ENCODE data around the gene PPP2R5C. TPM values are rescaled to one million over a fixed set of nuclear protein-coding genes. Genes with fewer than 3 reads are reported as not detected.

The PPP2R5C gene
- total RNA-seq, 1 donor from 2014 or later: 125 TPM

DNA sequence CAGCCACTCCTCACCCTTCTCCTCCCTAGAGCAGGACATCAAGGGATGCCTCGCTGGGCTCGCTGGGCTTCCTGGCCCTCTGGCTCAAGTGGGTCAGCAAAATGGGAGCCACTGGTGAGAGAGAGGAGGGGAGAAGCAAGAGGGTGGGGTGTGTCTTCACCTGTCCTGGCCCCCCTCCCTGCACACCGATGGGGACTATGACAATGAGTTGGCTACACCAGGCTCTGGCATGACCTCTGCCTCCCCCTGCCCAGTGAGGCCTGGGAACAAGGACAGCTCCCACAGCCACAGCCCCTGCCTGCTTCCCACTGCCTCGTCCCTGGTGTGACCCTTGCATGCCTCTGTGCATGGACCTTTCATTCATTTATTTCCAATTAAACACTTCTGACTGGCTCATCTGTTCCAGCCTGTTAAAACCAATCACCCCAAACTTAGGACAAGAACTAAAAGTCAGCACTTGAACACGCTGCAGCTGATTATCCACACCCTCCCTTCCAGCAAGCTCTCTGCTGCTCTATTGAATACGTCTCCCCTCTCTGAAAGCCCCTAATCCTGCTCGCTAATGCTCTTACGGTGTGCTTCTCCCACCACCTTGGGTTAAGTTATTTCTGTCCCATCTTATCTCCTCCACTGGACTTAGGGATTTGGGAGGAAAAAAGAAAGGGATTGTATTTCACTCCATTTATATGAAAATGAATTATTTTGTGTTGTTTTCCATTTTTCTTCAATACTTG, 5.8 kb upstream of the PPP2R5C start:
- Mint-ChIP-seq H3K36me3 (no peaks in the 10 kb centered on the region), H3K27ac (no peak overlapping the region), H3K9me3 (peaks cover 9% of the 10 kb centered on the region), H3K4me3 (no peak overlapping the region), H3K27me3 (ENCODE audit: low read depth) (peaks cover 72% of the 10 kb centered on the region), H3K4me1 (peaks cover 6% of the 10 kb centered on the region)
- TF ChIP-seq, protein P1, sequence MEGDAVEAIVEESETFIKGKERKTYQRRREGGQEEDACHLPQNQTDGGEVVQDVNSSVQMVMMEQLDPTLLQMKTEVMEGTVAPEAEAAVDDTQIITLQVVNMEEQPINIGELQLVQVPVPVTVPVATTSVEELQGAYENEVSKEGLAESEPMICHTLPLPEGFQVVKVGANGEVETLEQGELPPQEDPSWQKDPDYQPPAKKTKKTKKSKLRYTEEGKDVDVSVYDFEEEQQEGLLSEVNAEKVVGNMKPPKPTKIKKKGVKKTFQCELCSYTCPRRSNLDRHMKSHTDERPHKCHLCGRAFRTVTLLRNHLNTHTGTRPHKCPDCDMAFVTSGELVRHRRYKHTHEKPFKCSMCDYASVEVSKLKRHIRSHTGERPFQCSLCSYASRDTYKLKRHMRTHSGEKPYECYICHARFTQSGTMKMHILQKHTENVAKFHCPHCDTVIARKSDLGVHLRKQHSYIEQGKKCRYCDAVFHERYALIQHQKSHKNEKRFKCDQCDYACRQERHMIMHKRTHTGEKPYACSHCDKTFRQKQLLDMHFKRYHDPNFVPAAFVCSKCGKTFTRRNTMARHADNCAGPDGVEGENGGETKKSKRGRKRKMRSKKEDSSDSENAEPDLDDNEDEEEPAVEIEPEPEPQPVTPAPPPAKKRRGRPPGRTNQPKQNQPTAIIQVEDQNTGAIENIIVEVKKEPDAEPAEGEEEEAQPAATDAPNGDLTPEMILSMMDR (IDR thresholded peaks at IDR 0.05; ENCODE audit: unreplicated experiment): no peak
- no peak for DNase-seq (ENCODE audit: low spot score in 2 of 2, unreplicated experiment in 2 of 2)

DNA sequence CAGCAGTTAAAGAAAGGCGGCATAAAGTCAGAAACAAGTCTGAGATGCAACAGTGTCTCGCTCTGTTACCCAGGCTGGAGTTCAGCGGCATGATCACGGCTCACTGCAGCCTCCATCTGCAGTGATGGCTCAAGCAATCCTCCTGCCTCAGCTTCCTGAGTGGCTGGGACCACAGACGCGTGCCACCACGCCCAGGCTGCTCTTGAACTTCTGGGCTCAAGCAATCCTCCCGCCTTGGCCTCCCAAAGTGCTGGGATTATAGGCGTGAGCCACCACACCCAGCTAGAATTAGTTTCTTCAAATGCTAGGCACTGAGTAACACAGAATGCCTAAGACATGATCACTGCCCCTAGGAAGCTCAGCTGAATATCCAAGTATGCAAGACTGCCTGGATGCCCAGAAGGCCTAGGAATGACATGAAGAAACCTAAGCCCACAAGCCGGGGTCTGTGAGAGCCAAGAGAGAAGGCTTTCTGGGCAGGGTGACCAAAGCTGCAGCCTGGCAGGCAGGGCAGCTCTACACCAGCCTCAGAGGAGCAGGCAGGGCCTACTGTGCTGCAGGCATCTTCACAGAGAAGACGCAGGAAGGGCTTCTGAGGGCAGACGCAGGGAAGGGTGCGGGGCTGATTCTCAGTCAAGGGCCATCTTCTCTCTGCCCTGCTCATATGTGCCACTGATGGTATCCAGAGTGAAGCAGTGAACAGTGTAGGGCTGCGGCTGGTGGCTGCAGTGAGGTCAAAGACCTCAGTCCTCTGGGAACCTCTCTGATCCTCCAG, 4.3 kb upstream of the PPP2R5C start:
- peaks cover 9% of the 10 kb centered on the region for H3K9me3 Mint-ChIP-seq
- TF ChIP-seq, protein P1 (IDR thresholded peaks at IDR 0.05; ENCODE audit: unreplicated experiment): no peak
- H3K27ac Mint-ChIP-seq: no peak overlapping the region
- peaks cover 7% of the 10 kb centered on the region for H3K4me1 Mint-ChIP-seq
- DNase-seq (ENCODE audit: low spot score in 2 of 2, unreplicated experiment in 2 of 2): no peak
- H3K27me3 Mint-ChIP-seq (ENCODE audit: low read depth): peaks cover 57% of the 10 kb centered on the region
- H3K4me3 Mint-ChIP-seq: no peak overlapping the region
- H3K36me3 Mint-ChIP-seq: no peaks in the 10 kb centered on the region

DNA sequence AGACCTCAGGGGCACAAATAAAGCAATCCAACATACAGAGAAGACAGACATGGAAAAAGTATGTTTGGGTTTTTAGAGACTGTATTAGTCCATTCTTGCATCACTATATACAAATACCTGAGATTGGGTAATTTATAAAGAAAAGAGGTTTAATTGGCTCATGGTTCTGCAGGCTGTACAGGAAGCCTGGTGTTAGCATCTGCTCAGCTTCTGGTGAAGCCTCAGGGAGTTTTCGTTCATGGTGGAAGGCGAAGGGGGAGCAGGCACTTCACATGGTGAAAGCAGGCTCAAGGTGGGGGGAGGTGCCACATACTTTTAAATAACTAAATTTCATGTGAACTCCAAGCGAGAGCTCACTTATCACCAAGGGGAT, 3.7 kb upstream of the PPP2R5C start:
- Mint-ChIP-seq H3K9me3 (peaks cover 9% of the 10 kb centered on the region), H3K36me3 (no peaks in the 10 kb centered on the region), H3K4me3 (no peak overlapping the region), H3K27ac (no peak overlapping the region), H3K4me1 (peaks cover 13% of the 10 kb centered on the region), H3K27me3 (ENCODE audit: low read depth) (peaks cover 51% of the 10 kb centered on the region)
- DNase-seq (ENCODE audit: low spot score in 2 of 2, unreplicated experiment in 2 of 2): no peak
- TF ChIP-seq, protein P1 (IDR thresholded peaks at IDR 0.05; ENCODE audit: unreplicated experiment): no peak

DNA sequence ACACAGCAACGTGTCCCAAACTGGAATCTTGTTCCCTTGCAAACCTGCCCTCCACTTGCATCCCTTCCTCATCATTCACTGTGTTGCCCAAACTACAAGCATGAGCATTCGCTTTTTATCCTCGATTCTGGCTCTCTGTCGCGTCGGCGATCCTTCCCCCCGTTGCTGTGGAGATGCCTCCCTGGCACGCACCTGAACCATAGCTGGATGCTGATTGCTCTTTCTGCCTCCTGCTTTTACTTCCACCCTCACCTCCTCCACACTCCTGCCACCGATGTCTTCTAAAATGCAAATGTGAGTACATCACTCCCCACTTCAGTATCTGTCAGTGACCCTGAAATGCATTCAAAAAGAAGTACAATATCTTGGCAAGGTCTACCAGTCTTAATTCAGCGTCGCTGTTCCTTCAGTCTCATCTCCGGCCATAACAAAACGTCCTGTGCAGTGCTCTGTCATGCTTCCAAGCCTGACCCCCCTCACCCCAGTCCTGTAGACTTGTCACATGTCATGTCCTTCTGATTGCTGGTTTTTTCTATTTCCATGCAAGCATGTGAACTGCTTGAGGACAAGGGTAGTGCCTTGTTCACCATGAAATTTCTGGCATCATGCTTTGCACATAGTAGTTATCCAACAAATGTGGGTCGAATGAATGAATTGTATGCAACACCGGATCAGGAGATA, 2.5 kb upstream of the PPP2R5C start:
- Mint-ChIP-seq H3K27ac (no peak overlapping the region), H3K36me3 (peaks cover 4% of the 10 kb centered on the region), H3K4me1 (peaks cover 16% of the 10 kb centered on the region), H3K9me3 (peaks cover 5% of the 10 kb centered on the region), H3K27me3 (ENCODE audit: low read depth) (peaks cover 42% of the 10 kb centered on the region), H3K4me3 (no peak overlapping the region)
- TF ChIP-seq, protein P1 (IDR thresholded peaks at IDR 0.05; ENCODE audit: unreplicated experiment): no peak
- no peak for DNase-seq (ENCODE audit: low spot score in 2 of 2, unreplicated experiment in 2 of 2)

DNA sequence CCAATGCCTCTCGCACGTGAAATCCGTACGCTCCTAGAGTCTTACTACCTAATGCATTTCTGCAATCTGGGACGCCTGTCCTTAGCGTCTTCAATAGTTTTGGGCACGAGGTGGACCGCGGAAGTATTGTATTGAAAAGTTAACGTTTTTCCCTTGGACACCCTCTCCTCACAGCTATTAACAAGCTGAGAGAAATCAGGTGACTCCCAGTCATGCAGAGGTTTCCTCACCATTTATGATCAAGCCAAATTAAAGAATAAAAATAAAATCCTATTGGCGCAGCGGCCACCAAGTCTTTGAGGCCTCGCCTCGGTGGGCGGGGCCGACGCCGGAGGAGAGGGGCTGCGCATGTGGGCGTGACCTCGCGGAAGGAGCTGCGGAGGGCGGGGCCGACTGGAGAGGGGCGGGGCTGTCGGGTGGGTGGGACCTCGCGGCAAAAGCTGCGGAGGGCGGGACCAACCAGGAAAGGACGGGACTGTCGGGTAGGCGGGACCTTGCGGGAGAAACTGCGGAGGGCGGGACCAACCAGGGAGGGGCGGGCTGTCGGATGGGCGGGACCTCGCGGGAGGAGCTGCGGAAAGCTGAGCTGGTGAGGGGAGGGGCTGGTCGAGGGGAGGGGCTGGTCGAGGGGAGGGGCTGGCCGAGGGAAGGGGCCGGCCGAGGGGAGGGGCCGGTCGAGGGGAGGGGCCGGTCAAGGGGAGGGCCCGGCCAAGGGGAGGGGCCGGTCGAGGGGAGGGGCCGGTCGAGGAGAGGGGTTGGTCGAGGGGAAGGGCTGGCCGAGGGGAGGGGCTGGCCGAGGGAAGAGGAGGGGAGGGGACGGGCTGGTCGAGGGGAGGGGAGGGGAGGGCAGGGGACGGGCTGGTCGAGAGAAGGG, 1.1 kb upstream of the PPP2R5C start:
- peak; percentile 95 to 99 for DNase-seq (ENCODE audit: low spot score in 2 of 2, unreplicated experiment in 2 of 2)
- Mint-ChIP-seq H3K27me3 (ENCODE audit: low read depth) (peaks cover 31% of the 10 kb centered on the region), H3K4me1 (peaks cover 16% of the 10 kb centered on the region), H3K27ac (peak overlapping the region; percentile 68), H3K4me3 (peak overlapping the region; percentile 51), H3K9me3 (no peaks in the 10 kb centered on the region), H3K36me3 (peaks cover 16% of the 10 kb centered on the region)
- TF ChIP-seq, protein P1 (IDR thresholded peaks at IDR 0.05; ENCODE audit: unreplicated experiment): no peak
